SHP77 (cell line): Measurements from ENCODE around the gene VPS54.

Experiments
- DNase-seq, 2 experiments: peaks; one replicate each; lab custom pipeline; 2025; lab: John Stamatoyannopoulos, UW

VPS54 gene

DNA sequence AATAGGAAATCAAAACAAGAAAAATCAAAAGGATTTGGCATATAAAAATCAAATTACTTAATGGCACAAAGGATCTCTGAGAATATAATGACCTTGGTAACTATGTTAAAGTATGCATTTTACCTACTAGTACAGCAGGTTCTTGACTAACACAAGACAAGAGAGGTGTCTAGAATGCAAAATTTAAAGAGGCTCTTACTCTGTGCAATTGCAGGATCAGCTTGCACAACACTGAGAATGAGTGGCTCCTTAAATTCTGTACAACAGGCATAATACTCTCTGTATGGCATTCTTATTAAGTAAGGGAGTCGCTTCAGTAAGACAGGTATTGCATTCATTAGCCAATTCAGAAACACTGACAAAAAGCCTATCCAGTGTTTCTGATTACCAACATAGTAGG is 104.9 kb downstream of the VPS54 start:
- DNase-seq = no peak

DNA sequence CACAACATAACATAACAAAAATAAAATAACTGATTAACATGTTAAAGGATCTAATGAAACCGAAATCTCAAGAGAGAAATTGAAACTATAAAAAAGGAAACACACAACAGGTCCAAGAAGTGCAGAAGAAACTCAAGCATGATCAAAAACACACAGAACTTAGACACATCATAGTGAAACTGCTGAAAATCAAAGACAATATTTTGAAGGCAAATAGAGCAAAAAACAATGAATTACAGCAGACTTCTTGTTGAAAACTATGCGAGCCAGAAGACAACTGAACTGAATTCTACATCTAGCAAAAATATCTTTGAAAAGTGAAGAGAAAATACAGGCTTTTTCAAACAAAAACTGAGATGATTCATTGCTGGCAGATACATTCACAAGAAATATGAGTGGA is 116.2 kb downstream of the VPS54 start:
- DNase-seq = no peak

DNA sequence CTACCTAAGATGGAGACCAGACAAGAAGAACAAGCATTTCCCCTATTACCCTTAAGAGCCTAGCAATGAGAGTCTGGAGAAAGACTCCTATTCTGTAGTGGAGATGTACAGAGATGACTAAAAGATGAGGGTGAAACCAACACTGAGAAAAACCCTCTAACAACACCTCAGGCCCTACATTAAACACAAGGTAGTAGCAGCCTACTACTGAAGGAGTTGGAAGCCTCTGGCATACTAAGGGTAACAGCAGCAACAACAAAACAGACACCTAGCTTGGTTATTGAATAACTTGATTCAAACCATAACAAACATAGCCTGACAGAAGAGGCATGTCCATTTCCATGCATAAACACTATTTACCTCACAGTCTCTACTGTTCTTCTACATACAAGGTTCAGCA is 117.1 kb downstream of the VPS54 start:
- DNase-seq = no peak

DNA sequence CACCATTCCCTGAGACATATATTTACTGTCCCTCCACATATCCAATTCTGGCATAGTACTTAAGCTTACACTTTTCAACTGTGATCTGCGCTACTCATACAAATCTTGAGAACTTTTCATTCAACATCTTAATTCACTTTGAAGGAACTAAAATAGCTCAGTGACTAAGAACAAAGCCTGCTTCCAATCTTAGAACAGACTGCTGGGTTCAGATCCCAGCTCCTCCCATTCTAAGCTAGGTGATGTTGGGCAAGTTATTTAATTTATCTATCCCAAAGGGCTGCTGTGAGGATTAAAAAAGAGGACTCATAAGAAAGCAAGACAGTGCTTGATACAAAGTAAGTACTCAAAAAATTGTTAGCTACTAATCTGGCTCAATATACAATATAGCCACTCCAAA is 119.6 kb downstream of the VPS54 start:
- DNase-seq = no peak

DNA sequence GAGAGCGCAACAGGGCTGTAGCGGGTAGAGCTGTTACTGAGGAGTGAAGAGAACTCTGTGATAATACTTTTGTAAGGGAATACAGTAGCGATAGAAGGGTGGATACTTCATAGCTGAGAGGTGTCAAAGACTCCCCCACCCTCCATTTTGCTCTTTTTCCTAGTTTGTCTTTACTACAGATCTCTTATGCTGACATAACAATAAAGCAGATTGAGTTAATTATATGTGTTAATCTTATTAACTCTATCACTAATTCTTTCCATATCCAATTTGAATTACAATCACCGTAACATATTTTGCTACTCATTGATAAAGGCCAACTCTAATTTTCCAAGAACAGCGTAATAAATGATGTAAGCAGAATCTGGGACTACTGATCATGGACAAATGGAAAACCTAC is 120.4 kb downstream of the VPS54 start:
- DNase-seq = no peak

DNA sequence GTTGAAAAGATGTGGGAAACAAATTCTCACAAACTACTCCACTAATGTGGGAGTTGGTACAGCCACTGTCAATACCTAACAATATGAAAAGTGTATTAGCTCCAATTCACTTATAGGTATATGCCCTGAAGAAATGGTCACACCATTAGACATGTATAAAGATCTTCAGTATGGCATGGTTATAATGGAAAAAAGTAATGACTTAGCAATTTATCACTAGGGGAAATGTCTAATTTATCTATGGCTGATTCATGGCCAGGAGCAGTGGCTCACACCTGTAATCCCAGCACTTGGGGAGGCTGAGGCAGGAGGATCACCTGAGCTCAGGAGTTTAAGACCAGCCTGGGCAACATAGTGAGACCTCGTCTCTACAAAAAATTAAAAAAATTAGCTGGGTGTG is 125.1 kb downstream of the VPS54 start:
- DNase-seq = no peak

DNA sequence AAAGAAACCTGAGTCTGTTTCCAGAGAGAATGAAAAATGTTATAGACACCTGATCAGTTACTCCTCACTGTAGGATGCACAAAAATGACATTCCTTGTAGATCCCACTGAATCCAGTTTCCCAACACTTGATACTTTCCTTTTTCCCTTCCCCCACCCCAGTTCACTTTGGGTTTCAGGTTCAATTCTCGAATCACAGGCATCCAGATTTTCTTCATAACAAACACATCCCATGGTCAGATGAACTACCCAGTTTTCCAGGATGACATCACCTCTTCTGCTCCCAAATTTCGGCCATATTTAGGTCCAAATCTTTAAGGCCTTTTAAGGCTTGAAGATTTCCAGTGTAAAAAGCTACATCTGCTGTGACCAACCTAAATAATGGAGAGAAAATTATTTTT is 126.1 kb downstream of the VPS54 start:
- DNase-seq = no peak

DNA sequence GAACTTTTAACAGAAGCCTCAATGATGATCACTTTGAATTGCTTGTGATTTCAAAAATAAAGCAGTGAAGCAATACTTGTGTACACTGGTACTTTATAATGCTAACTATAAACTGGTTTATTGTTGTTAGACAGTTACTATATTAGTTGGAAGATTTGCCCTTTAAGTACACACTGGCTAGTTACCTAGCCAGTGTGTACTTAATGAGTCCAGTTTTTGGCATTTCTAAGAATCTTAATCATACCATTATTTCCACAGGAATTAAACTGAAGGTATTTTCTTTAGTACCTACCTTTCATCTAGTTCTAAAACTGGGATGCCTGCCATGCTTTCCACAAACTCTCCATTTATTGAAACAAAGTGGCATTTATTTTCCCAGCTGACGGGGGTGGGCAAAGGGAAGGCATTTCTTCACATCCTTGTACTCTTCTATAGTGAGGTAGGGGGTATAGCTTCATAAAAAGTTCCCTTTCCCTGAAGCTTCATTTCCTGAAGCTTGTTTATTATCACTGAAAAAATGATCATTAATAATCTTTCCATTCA is 127.7 kb downstream of the VPS54 start:
- DNase-seq = no peak

DNA sequence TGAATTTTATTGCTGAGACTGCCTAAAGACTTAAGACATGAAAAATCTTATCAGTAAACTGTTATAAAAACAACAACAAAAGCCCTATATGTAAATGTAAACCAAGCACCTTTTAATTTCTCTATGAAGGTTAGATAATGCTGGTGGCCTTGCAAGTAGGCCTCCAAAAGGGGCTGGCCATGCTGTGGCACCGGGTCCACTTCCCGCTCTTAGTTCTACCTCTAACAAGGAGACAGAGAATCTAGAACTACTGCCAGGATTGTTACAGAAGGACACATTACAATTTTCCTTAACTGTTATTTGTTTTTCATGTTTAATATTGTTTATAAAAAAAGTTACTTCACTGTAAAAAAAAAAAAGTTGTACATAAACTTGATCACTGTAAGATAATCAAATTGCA is 128.6 kb downstream of the VPS54 start:
- no peak for DNase-seq

DNA sequence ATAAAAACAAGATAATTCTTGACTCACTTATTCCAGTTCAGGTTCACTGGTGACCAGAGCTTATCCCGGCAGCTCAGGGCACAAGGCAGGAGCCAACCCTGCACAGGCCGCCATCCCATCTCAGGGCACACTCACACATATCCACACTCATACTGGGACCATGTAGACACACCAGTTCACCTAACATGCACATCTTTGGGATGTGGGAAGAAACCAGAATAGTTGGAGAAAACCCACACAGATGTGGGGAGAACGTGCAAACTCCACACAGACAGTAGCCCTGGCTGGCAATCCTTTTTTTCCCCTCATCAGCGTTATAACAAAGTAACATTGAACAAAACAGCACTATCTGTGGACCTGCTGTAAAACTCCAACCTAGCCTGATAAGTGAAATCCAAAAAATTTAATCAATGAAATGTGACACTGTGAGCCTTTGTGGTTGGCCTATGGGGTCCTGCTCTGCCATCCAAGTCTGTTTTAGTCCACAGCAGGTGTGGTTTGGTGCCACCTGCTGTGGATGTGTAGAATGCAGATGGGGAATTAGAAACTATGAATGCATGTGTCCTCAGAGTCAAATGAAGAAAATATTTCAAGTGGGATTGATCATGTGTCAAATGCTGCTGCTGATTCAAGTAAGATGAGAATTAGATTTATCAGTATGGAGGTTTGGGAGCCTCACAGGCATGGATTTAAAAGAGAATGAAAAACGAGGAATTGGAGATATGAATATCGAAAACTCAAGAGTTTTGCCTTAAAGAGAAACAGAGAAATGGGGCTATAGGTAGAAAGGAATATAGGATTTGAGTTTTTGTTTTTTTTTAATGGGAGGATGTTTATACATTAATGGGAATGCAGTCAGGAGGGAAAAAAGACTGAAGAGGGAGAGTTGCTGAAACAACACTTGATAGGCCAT is 130.5 kb downstream of the VPS54 start:
- DNase-seq = peak; percentile 17 to 19

DNA sequence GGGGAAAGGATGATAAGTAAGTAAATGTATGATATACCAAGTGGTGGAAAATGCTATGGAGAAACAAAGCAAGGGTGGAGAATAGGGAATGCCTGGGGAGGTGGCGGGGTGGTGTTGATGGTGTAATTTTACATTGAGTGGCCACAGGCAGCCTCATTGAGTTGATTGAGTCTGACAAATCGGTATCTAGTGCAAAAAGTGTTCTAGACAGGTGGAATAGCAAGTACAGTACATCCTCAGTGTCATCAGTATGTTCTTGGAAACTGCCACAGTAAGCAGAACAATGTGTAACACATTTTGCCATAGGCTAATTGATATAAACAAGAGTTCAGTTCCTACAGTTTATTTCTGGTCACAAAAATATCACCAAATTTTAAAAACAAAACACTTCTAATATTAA is 131.2 kb downstream of the VPS54 start:
- DNase-seq = no peak

DNA sequence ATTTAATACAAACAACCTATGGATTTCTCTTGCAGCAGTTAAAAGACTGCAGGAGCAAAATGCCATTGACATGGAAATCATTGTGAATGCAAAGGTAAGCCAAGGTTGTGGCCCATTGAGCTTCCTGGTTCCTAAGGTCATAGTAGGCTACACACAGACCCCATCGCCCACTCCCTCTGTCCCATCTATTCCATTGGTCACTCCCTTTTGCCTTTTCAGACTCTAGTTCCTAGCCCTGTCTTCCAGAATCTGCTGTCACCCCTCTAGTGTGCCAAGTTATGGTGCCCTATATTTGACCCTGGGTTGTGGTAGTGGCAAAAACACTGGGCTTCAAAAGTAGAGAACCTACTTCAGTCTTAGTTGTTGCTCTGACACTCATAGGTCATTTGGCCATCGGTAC is 132.8 kb downstream of the VPS54 start:
- no peak for DNase-seq

DNA sequence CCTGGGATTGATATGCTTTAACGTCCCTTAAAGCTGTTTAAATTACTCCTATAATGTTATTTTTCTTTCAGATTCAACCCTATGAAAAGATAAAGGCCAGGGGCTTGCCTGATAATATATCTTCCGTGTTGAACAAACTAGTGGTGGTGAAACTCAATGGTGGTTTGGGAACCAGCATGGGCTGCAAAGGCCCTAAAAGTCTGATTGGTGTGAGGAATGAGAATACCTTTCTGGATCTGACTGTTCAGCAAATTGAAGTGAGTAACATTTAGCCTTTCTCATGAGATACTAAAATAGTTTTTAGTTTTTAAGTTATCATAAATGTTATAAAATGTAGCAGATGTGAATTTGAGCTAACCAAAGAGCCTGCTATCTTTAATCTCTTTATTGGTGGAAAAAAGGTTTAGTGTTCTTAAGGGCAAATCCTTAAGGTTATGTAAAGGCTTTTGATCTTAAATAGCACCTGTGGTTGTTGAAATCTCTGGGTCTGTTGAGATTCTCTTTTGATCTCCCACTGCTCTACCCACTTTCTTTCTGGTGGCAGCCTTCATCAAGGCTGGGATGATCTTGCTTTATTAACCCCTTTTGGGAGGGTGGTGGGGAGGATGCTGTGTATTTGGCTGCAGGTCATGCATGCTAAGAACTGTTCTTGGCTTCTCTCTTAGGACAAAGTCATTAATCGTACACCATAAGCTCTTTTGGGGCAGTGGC is 136.7 kb downstream of the VPS54 start:
- DNase-seq = no peak

DNA sequence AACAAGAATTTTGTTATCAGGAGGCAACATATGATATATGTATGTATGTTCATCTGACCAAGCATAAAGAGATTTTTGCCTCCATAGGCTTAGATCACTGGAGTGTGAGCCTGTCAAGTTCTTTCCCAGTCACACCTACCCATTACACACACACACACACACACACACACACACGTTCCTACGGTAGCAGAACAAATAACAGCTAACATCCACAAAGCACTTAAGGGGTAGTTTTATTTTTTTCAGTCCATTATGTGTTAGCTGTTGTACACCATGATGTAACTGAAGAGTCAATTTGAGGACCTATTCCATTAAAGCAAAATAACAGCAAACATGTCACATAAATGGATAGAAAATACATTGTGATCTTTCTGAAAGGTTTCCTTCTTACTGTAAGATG is 138.0 kb downstream of the VPS54 start:
- no peak for DNase-seq

DNA sequence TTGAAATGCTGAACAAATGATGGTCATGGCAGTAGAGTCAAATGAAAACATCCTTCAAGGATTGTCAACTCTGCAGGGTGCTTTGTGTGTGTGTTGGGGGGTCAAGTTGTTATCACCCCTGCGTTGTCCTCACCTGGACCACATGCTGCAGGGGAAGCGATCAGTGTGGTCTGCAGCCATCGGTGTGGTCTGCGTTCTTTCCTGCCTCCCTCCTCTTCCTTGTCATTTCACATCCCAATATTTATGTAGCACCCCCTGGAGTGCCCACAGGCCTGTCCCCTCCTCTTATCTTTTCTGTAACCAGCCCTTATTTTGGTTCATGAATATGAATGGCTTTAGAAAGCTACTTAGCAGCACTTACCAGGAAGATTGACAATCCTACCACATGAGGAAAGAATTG is 138.6 kb downstream of the VPS54 start:
- DNase-seq = no peak

DNA sequence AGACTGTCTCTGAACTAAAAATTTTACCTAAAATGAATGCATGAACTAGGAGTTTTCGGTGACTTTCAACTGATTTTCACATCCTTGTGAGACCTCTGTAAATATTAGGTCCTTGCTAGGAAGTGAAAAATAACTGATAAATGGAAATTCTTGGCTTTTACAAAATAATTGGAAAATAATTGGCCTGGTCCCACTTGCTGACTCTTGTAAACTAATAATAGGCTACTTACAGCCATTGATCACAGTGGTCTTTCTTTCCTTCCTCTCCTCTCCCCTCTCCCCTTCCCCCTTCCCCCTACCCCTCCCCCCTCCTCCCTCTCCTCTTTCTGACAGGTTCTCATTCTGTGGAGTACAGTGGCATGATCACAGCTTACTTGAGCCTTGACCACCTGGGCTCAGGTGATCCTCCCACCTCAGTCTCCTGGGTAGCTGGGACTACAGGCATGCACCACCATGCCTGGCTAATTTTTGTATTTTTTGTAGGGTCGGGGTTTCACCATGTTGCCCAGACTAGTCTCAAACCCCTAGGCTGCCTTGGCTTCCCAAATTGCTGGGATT is 139.3 kb downstream of the VPS54 start:
- DNase-seq = no peak

DNA sequence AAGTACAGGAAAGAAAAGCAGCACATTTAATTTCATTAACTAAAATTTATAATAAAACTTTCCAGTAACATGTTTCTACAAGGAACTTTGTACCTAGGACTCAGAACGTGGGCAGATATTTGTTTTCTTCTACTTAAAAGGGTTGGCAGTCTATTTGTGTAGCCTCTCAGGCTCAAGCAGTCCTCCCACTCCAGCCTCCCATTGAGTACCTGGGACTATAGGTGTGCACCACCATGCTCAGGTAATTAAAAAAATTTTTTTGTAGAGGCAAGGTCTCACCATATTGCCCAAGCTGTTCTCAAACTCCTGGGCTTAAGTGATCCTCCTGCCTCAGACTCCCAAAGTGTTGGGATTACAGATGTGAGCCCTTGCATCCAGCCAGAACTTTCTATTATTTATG is 140.7 kb downstream of the VPS54 start:
- no peak for DNase-seq

DNA sequence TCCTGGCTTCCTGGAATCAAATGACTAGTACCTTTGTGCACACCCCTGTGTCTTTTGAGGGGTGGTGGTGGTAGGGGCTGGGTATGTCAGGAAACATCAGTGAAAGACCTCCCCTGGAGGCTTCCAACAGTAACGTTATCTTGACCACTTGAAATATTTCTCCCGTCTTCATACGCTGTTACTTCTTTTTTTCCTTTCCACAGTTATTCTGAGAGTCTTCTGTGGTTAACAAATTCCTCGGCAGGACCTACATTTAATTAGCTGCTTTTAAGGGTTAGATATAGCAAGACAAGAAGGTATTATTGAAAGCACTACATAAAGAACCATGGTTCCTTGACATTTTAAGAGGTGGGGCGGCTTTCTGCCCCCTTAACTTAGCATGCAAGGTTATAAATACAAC is 142.9 kb downstream of the VPS54 start:
- no peak for DNase-seq

DNA sequence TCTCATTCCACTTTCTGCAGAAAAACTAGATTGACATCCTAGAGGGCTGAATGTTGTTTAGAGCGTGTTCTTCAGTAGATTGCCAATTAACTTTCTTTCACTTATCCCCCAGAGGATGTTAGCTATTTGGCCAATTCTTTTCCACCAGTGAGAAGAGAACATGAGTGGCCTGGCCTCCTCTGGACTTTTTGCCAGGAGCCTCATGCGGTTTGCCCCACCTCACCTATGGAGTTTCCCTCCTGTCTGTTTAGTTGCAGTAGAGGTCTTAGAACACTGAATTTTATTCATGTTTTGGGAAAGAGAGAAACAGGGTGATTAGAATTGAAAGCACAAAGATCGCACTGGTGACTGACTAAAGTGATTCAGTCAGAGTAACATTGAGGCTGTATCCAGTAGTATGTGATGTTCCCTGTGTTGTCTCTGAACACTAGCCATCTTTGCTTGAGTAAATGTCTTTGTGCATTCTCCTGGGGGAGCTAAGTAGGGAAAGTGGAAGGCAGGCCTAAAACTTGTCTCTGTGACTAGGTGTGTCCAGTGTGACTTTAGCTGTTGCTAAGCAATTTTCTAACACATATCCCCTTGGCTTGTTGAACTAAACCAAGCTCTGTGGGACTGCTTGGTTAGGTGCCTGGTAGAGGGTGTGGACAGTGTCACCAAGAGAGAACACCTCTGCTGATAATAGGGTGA is 143.5 kb downstream of the VPS54 start:
- no peak for DNase-seq

DNA sequence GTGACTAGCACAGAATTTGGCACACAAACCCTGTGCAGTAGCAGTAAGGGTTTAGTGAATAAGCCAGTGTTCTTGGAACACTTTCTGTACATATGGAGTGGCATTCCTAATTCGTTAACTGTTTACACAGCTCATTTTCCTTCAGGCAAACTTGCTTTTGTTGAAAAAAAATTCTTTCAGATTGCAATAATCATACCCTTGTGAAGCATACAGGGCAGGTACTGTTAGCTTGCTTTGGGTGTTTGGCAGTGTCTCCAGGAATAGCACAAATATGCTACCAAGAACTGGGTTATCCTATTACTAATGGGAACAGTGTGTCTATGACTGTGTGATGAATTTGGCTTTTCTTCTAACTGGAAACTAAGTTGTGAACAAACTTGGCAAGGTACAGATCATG is 144.1 kb downstream of the VPS54 start:
- DNase-seq = no peak

DNA sequence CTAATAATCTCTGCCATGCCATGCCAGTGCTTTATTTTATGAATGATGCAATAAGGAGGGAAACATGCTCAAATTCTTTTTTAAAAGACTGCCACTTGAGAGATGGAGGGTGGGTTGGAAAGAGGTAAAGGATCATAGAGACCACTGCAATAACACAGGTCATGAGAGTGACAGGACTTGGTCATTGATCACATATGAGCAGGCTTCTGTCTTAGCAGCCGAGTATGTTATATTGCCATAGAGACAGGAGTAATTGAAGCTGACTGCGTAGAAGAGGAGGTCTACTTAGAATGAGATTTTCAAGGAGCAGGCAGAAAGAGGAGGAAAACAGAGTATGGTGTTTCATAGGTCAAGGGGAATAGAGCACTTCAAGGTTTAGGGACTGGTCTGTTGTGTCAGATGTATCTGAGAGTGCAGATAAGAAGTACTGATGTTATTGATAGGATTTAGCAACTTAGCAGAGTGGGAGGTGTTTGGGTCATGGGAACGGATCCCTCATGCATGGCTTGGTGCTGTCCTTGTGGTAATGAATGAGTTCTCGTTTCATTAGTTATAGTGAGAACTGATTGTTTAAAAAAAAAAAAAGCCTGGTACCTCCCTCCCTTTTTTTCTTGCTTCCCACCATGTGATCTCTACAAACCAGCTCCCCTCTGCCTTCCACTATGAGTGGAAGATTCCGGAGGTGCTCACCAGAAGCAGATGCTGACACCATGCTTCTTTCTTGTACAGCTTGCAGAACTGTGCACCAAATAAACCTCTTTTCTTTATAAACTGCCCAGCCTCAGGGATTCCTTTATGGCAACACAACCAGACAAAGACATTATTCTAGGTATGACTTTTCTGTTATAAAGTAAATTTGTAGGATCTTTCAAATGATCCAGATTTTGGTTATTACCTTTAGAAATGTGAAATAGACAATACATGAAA is 144.8 kb downstream of the VPS54 start:
- DNase-seq = no peak
